GM23338 (cell line): Measurements from ENCODE around the gene TOE1.

Source experiments
- CTCF ChIP-seq, 2 experiments: fragments of 200-600 bp in 1 of 2; sonication (generic) in 1 of 2; conservative IDR thresholded peaks; 2 replicates each; pipeline versions ENCODE4 v1.5.1 to v1.6.1; 2016 to 2017; ENCODE audit warnings: antibody characterized with exemption in 2 of 2, low read depth in 2 of 2, mild to moderate bottlenecking in 2 of 2, moderate library complexity in 1 of 2
- EZH2phosphoT487 ChIP-seq: fragments of 200-600 bp; sonication (generic); IDR thresholded peaks from one replicate; pipeline ENCODE4 v1.8.1; 2018; ENCODE audit warnings: antibody characterized with exemption; ENCODE audit not compliant: unreplicated experiment

DNA sequence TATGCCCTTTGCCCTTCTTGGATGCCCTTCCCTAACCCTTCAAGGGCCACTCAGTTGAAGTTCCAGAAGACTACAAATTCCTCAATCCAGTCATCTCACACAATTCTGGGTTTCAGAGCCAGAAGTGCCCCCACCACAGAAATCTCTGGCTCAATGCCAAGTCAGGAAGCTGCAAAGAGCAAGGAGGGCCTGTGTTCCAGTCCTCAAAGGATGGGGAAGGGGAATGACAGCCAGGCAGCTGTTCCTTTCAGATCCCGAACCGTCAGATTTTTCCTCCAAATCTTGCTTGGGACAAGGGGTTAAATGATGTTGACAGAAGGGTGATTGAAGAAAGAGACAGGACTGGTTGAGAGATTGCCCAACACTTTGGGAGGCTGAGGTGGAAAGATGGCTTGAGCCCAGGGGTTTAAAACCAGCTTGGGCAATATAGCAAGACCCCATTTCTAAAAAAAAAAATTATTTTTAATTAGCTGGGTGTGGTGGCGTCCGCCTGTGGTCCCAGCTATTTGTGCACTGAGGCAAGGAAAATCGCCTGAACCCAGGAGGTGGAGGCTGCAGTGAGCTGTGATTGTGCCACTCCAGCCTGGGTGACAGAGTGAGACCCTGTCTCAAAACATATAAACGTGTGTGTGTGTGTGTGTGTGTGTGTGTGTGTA is 14.0 kb upstream of the TOE1 start:
- no peak for TF ChIP-seq EZH2phosphoT487
- no peak for TF ChIP-seq CTCF (conservative IDR thresholded peaks at IDR 0.05; ENCODE audit: low read depth in 2 of 2)
